Fibroblast of the conjunctiva (primary cell): ENCODE measurements around the gene ARAF.
"Not testable (repeated sequence)": the region's sequence is repeated elsewhere in the genome, so short reads cannot be mapped to it uniquely, and the experiment has no call there.

ENCODE experiments used
- DNase-seq: peaks from one replicate; pipeline ENCODE4 v3.0.0-alpha.2; 2010; ENCODE audit warnings: low read depth

Gene ARAF

GRCh38 chrX:47560934-47561658, at the start of gene ARAF:
ARAF (plus strand) TSS chrX:47561205; CDS start chrX:47562968, 1,763 bp downstream.
- DNase-seq: peak; percentile 98

GRCh38 chrX:47512383-47512782, 48.6 kb upstream of the ARAF start:
- not testable (repeated sequence) for DNase-seq

- DNase-seq: not testable (repeated sequence)
These were observed 47.7 kb upstream of the ARAF start for GRCh38 chrX:47513034-47513965.

GRCh38 chrX:47514533-47515235, 46.3 kb upstream of the ARAF start:
- no peak for DNase-seq

- DNase-seq: no peak
These were observed 44.9 kb upstream of the ARAF start for GRCh38 chrX:47515941-47516665.

- DNase-seq: no peak
These were observed 42.9 kb upstream of the ARAF start for GRCh38 chrX:47518144-47518543.

- DNase-seq: peak; percentile 46
These were observed 37.7 kb upstream of the ARAF start for GRCh38 chrX:47523297-47523696.

- no peak for DNase-seq
These were observed 37.3 kb upstream of the ARAF start for GRCh38 chrX:47523713-47524166.

- no peak for DNase-seq
These were observed 31.5 kb upstream of the ARAF start for GRCh38 chrX:47529548-47529947.

- no peak for DNase-seq
These were observed 31.0 kb upstream of the ARAF start for GRCh38 chrX:47530049-47530448.

GRCh38 chrX:47539860-47540259, 21.1 kb upstream of the ARAF start:
- DNase-seq: no peak

- DNase-seq: peak; percentile 87
These were observed 20.1 kb upstream of the ARAF start for GRCh38 chrX:47540754-47541538.

GRCh38 chrX:47543496-47543895, 17.5 kb upstream of the ARAF start:
- no peak for DNase-seq

- DNase-seq: peak; percentile 92
These were observed 4.9 kb upstream of the ARAF start for GRCh38 chrX:47556045-47556623.

- no peak for DNase-seq
These were observed 2.6 kb upstream of the ARAF start for GRCh38 chrX:47558436-47558835.

GRCh38 chrX:47560179-47560933, 649 bp upstream of the ARAF start:
- no peak for DNase-seq

GRCh38 chrX:47561659-47562151, 700 bp downstream of the ARAF start:
- DNase-seq: no peak

GRCh38 chrX:47562615-47563243, 1.7 kb downstream of the ARAF start:
- DNase-seq: no peak

GRCh38 chrX:47563801-47564315, 2.9 kb downstream of the ARAF start:
- DNase-seq: no peak
